CD8-positive, alpha-beta memory T cell (primary cell): Measurements from ENCODE around the gene WNT16. TPM values are rescaled to one million over a fixed set of nuclear protein-coding genes. Genes with fewer than 3 reads are reported as not detected.
"Not testable (repeated sequence)": the region's sequence is repeated elsewhere in the genome, so short reads cannot be mapped to it uniquely, and the experiment has no call there.

Source experiments
- CTCF ChIA-PET: fragments of 350-600 bp; sonication (Branson Sonifier 250); formaldehyde crosslinking; loops from one replicate; lab custom pipeline; 2021; ENCODE audit warnings: antibody characterized with exemption; lab: Charles Lee
- POLR2A ChIA-PET: fragments of 350-600 bp; sonication (Branson Sonifier 250); formaldehyde crosslinking; loops from one replicate; lab custom pipeline; 2021; ENCODE audit warnings: antibody characterized with exemption; lab: Charles Lee
- DNase-seq, 5 donors: peaks; one replicate each; pipeline versions ENCODE4 v3.0.0 to v3.0.0-alpha.2; 2020 to 2022; ENCODE audit warnings: mixed read lengths in 1 of 5
- H3K27ac ChIP-seq: one replicate; pipeline ENCODE4 v1.7.0; 2013; ENCODE audit warnings: low read depth, mild to moderate bottlenecking, low read length, moderate library complexity
- H3K27me3 ChIP-seq: 2 replicates; pipeline ENCODE4 v1.7.0; 2013; ENCODE audit warnings: low read length, mild to moderate bottlenecking; ENCODE audit not compliant: insufficient read depth, poor library complexity, severe bottlenecking
- H3K36me3 ChIP-seq: 2 replicates; pipeline ENCODE4 v1.7.0; 2013; ENCODE audit warnings: mild to moderate bottlenecking, low read length, moderate library complexity; ENCODE audit not compliant: insufficient read depth
- H3K4me1 ChIP-seq: 2 replicates; pipeline ENCODE4 v1.7.0; 2013; ENCODE audit warnings: mild to moderate bottlenecking, low read length, moderate library complexity; ENCODE audit not compliant: insufficient read depth
- H3K4me3 ChIP-seq: 2 replicates; pipeline ENCODE4 v1.7.0; 2013; ENCODE audit warnings: mild to moderate bottlenecking, low read length
- H3K9me3 ChIP-seq: 2 replicates; pipeline ENCODE4 v1.7.0; 2013; ENCODE audit warnings: mild to moderate bottlenecking, low read length
- H3K27ac Mint-ChIP-seq, 8 donors: one replicate each; pipeline ENCODE4 v1.8.0; 2020 to 2021; ENCODE audit warnings: mixed read lengths in 8 of 8, mild to moderate bottlenecking in 6 of 8, inconsistent platforms in 3 of 8, moderate library complexity in 3 of 8
- H3K27me3 Mint-ChIP-seq, 2 donors: one replicate each; pipeline ENCODE4 v1.8.0; 2020 to 2021; ENCODE audit warnings: mixed read lengths in 2 of 2, mild to moderate bottlenecking in 1 of 2, moderate library complexity in 1 of 2
- H3K36me3 Mint-ChIP-seq, 3 donors: one replicate each; pipeline ENCODE4 v1.8.0; 2020 to 2021; ENCODE audit warnings: mixed read lengths in 3 of 3, inconsistent platforms in 1 of 3, mild to moderate bottlenecking in 1 of 3
- H3K4me1 Mint-ChIP-seq, 3 donors: one replicate each; pipeline ENCODE4 v1.8.0; 2020 to 2021; ENCODE audit warnings: mixed read lengths in 3 of 3, inconsistent platforms in 1 of 3, mild to moderate bottlenecking in 1 of 3
- H3K4me3 Mint-ChIP-seq, 7 donors: one replicate each; pipeline ENCODE4 v1.8.0; 2020 to 2021; ENCODE audit warnings: mixed read lengths in 7 of 7, mild to moderate bottlenecking in 6 of 7, moderate library complexity in 4 of 7, inconsistent platforms in 2 of 7
- H3K9me3 Mint-ChIP-seq, 5 donors: one replicate each; pipeline ENCODE4 v1.8.0; 2020 to 2022; ENCODE audit warnings: mixed read lengths in 5 of 5, mild to moderate bottlenecking in 3 of 5, moderate library complexity in 2 of 5, inconsistent platforms in 1 of 5
- polyA plus RNA-seq: library from polyadenylated mRNA; unstranded; fragments of 300-500 nt; fragmentation: Illumina TruSeq; gene quantifications from one replicate; pipeline ENCODE4 v1.2.3, GENCODE V29; 2021
- total RNA-seq, 2 experiments: library from RNA; stranded (reverse); gene quantifications; one replicate each; pipeline ENCODE4 v1.2.3, GENCODE V29; 2021

The WNT16 gene
- total and polyA plus RNA-seq, 3 experiments from 2014 or later: 0.09 TPM; not detected in 2

- H3K27ac ChIP-seq: no peak overlapping the region
- Mint-ChIP-seq H3K4me3 (no peak overlapping the region), H3K27me3 (peaks cover 0 to 1% of the 10 kb centered on the region in 2 donors), H3K4me1 (no peaks in the 10 kb centered on the region), H3K36me3 (no peaks in the 10 kb centered on the region), H3K9me3 (peaks cover 3 to 12% (median 4%) of the 10 kb centered on the region in 5 donors), H3K27ac (no peak overlapping the region)
- CTCF ChIA-PET: no interaction called here
- POLR2A ChIA-PET: no interaction called here
- no peaks in the 10 kb centered on the region for H3K4me1 ChIP-seq
- H3K27me3 ChIP-seq: no peaks in the 10 kb centered on the region
- H3K9me3 ChIP-seq: no peaks in the 10 kb centered on the region
- no peak for DNase-seq
- no peak overlapping the region for H3K4me3 ChIP-seq
- no peaks in the 10 kb centered on the region for H3K36me3 ChIP-seq
These were observed 41.8 kb upstream of the WNT16 start for GRCh38 chr7:121286742-121287734.

GRCh38 chr7:121288894-121289293, 39.9 kb upstream of the WNT16 start:
- no peaks in the 10 kb centered on the region for H3K9me3 ChIP-seq
- H3K36me3 ChIP-seq: no peaks in the 10 kb centered on the region
- Mint-ChIP-seq H3K4me1 (no peaks in the 10 kb centered on the region), H3K4me3 (no peak overlapping the region), H3K36me3 (no peaks in the 10 kb centered on the region), H3K27ac (no peak overlapping the region), H3K9me3 (peaks cover 4 to 13% (median 4%) of the 10 kb centered on the region in 5 donors), H3K27me3 (peaks cover 0 to 10% of the 10 kb centered on the region in 2 donors)
- no peak overlapping the region for H3K27ac ChIP-seq
- no peaks in the 10 kb centered on the region for H3K27me3 ChIP-seq
- no peak for DNase-seq
- ChIA-PET CTCF (no interaction called here), POLR2A (no interaction called here)
- H3K4me3 ChIP-seq: no peak overlapping the region
- no peaks in the 10 kb centered on the region for H3K4me1 ChIP-seq

GRCh38 chr7:121289930-121290329, 38.9 kb upstream of the WNT16 start:
- H3K27me3 ChIP-seq, DNase-seq, H3K36me3 ChIP-seq, H3K9me3 ChIP-seq, H3K27ac ChIP-seq, H3K4me1 ChIP-seq, H3K36me3 Mint-ChIP-seq, H3K27ac Mint-ChIP-seq, H3K4me3 Mint-ChIP-seq, POLR2A ChIA-PET, H3K4me1 Mint-ChIP-seq, H3K4me3 ChIP-seq, CTCF ChIA-PET: not testable (repeated sequence)
- peaks cover 0 to 11% (median 5%) of the 10 kb centered on the region in 5 donors for H3K9me3 Mint-ChIP-seq
- peaks cover 4 to 12% of the 10 kb centered on the region in 2 donors for H3K27me3 Mint-ChIP-seq

- Histone ChIP-seq H3K4me3 (no peak overlapping the region), H3K27me3 (no peaks in the 10 kb centered on the region), H3K4me1 (no peaks in the 10 kb centered on the region), H3K9me3 (no peaks in the 10 kb centered on the region), H3K27ac (no peak overlapping the region), H3K36me3 (no peaks in the 10 kb centered on the region)
- H3K9me3 Mint-ChIP-seq: peaks cover 0 to 7% (median 5%) of the 10 kb centered on the region in 5 donors
- H3K4me1 Mint-ChIP-seq: no peaks in the 10 kb centered on the region
- POLR2A ChIA-PET: no interaction called here
- H3K27me3 Mint-ChIP-seq: peaks cover 4 to 12% of the 10 kb centered on the region in 2 donors
- no peak overlapping the region for H3K27ac Mint-ChIP-seq
- H3K36me3 Mint-ChIP-seq: no peaks in the 10 kb centered on the region
- no peak for DNase-seq
- CTCF ChIA-PET: no interaction called here
- no peak overlapping the region for H3K4me3 Mint-ChIP-seq
These were observed 34.3 kb upstream of the WNT16 start for GRCh38 chr7:121294448-121294992.

GRCh38 chr7:121297843-121298242, 31.0 kb upstream of the WNT16 start:
- Mint-ChIP-seq H3K27me3 (peaks cover 7 to 23% of the 10 kb centered on the region in 2 donors), H3K4me1 (no peaks in the 10 kb centered on the region), H3K4me3 (no peak overlapping the region), H3K9me3 (peaks cover 0 to 3% (median 0%) of the 10 kb centered on the region in 5 donors), H3K27ac (no peak overlapping the region), H3K36me3 (no peaks in the 10 kb centered on the region)
- DNase-seq: no peak
- H3K36me3 ChIP-seq: no peaks in the 10 kb centered on the region
- POLR2A ChIA-PET: no interaction called here
- H3K4me3 ChIP-seq: no peak overlapping the region
- no peaks in the 10 kb centered on the region for H3K4me1 ChIP-seq
- H3K27ac ChIP-seq: no peak overlapping the region
- CTCF ChIA-PET: no interaction called here
- H3K9me3 ChIP-seq: no peaks in the 10 kb centered on the region
- H3K27me3 ChIP-seq: no peaks in the 10 kb centered on the region

GRCh38 chr7:121298831-121299239, 30.0 kb upstream of the WNT16 start:
- DNase-seq: no peak
- Histone ChIP-seq H3K27me3 (no peaks in the 10 kb centered on the region), H3K27ac (no peak overlapping the region), H3K4me1 (no peaks in the 10 kb centered on the region), H3K36me3 (no peaks in the 10 kb centered on the region), H3K9me3 (no peaks in the 10 kb centered on the region), H3K4me3 (no peak overlapping the region)
- Mint-ChIP-seq H3K27me3 (peaks cover 7 to 20% of the 10 kb centered on the region in 2 donors), H3K4me3 (no peak overlapping the region), H3K36me3 (no peaks in the 10 kb centered on the region), H3K9me3 (peaks cover 0 to 2% (median 0%) of the 10 kb centered on the region in 5 donors), H3K27ac (no peak overlapping the region), H3K4me1 (no peaks in the 10 kb centered on the region)
- CTCF ChIA-PET: no interaction called here
- POLR2A ChIA-PET: no interaction called here

GRCh38 chr7:121300685-121301420, 27.9 kb upstream of the WNT16 start:
- ChIA-PET POLR2A (no interaction called here), CTCF (no interaction called here)
- Histone ChIP-seq H3K4me3 (no peak overlapping the region), H3K27ac (no peak overlapping the region), H3K36me3 (no peaks in the 10 kb centered on the region), H3K9me3 (no peaks in the 10 kb centered on the region), H3K4me1 (no peaks in the 10 kb centered on the region), H3K27me3 (no peaks in the 10 kb centered on the region)
- Mint-ChIP-seq H3K36me3 (no peaks in the 10 kb centered on the region), H3K9me3 (no peaks in the 10 kb centered on the region), H3K27ac (no peak overlapping the region), H3K4me1 (no peaks in the 10 kb centered on the region), H3K27me3 (peaks cover 3 to 30% of the 10 kb centered on the region in 2 donors), H3K4me3 (no peak overlapping the region)
- no peak for DNase-seq
